DOHH2 (cell line): ENCODE measurements around the gene RBMXL3.
"Not testable (repeated sequence)": the region's sequence is repeated elsewhere in the genome, so short reads cannot be mapped to it uniquely, and the experiment has no call there.

ENCODE experiments used
- H3F3A ChIP-seq: fragments of 200-600 bp; sonication (generic), shearing (Covaris generic); 2 replicates; pipeline ENCODE4 v1.6.0; 2016; ENCODE audit warnings: antibody characterized with exemption, mild to moderate bottlenecking; ENCODE audit not compliant: control insufficient read depth, insufficient read depth
- H3K27ac ChIP-seq: fragments of 200-600 bp; sonication (generic); 2 replicates; pipeline ENCODE4 v1.5.1; 2014; ENCODE audit warnings: low read depth, mild to moderate bottlenecking, low read length, moderate library complexity
- H3K27me3 ChIP-seq: fragments of 200-600 bp; sonication (generic); 2 replicates; pipeline ENCODE4 v1.6.1; 2014; ENCODE audit warnings: mild to moderate bottlenecking, low read length, mixed read lengths; ENCODE audit not compliant: control insufficient read depth
- H3K36me3 ChIP-seq: fragments of 200-600 bp; sonication (generic); 2 replicates; pipeline ENCODE4 v1.6.1; 2014; ENCODE audit warnings: mild to moderate bottlenecking, low read length, moderate library complexity, mixed read lengths; ENCODE audit not compliant: control insufficient read depth
- H3K4me1 ChIP-seq: fragments of 200-600 bp; sonication (generic); 2 replicates; pipeline ENCODE4 v1.6.1; 2014; ENCODE audit warnings: mild to moderate bottlenecking, low read length, mixed read lengths; ENCODE audit not compliant: control insufficient read depth
- H3K4me2 ChIP-seq: fragments of 200-600 bp; sonication (generic); 2 replicates; pipeline ENCODE4 v1.6.0; 2014; ENCODE audit warnings: mild to moderate bottlenecking, low read length, moderate library complexity
- H3K4me3 ChIP-seq: fragments of 200-600 bp; sonication (generic); 2 replicates; pipeline ENCODE4 v1.5.1; 2014; ENCODE audit warnings: mild to moderate bottlenecking, low read length, mixed read lengths
- H3K79me2 ChIP-seq: fragments of 200-600 bp; sonication (generic); 2 replicates; pipeline ENCODE4 v1.6.1; 2014; ENCODE audit warnings: mild to moderate bottlenecking, low read length, mixed read lengths; ENCODE audit not compliant: control insufficient read depth
- H3K9me2 ChIP-seq: fragments of 200-600 bp; sonication (generic); replicated peaks from 2 replicates; pipeline ENCODE4 v1.6.1; 2014; ENCODE audit warnings: mild to moderate bottlenecking, low read length, mixed read lengths; ENCODE audit not compliant: control insufficient read depth
- H3K9me3 ChIP-seq: fragments of 200-600 bp; sonication (generic); 2 replicates; pipeline ENCODE4 v1.6.1; 2014; ENCODE audit warnings: antibody characterized with exemption, low read length, mixed read lengths; ENCODE audit not compliant: control insufficient read depth, insufficient read depth
- H4K20me1 ChIP-seq: fragments of 200-600 bp; sonication (generic); 2 replicates; pipeline ENCODE4 v1.6.0; 2014; ENCODE audit warnings: low read depth, mild to moderate bottlenecking, antibody characterized with exemption, low read length, moderate library complexity; ENCODE audit not compliant: control insufficient read depth, insufficient read depth
- EZH2phosphoT487 ChIP-seq: fragments of 200-600 bp; sonication (generic); IDR thresholded peaks from 2 replicates; pipeline ENCODE4 v1.6.1; 2017; ENCODE audit warnings: borderline replicate concordance, mild to moderate bottlenecking, antibody characterized with exemption, low read length, moderate library complexity, mixed read lengths
- TF ChIP-seq, protein P1 (sequence below): fragments of 200-600 bp; sonication (generic); IDR thresholded peaks from one replicate; pipeline ENCODE4 v1.5.1; 2014; ENCODE audit warnings: antibody characterized with exemption, mild to moderate bottlenecking, low read depth, low read length; ENCODE audit not compliant: poor library complexity, severe bottlenecking

RBMXL3 gene

GRCh38 chrX:115214605-115215004, 25.4 kb downstream of the RBMXL3 start:
- TF ChIP-seq, protein P1, sequence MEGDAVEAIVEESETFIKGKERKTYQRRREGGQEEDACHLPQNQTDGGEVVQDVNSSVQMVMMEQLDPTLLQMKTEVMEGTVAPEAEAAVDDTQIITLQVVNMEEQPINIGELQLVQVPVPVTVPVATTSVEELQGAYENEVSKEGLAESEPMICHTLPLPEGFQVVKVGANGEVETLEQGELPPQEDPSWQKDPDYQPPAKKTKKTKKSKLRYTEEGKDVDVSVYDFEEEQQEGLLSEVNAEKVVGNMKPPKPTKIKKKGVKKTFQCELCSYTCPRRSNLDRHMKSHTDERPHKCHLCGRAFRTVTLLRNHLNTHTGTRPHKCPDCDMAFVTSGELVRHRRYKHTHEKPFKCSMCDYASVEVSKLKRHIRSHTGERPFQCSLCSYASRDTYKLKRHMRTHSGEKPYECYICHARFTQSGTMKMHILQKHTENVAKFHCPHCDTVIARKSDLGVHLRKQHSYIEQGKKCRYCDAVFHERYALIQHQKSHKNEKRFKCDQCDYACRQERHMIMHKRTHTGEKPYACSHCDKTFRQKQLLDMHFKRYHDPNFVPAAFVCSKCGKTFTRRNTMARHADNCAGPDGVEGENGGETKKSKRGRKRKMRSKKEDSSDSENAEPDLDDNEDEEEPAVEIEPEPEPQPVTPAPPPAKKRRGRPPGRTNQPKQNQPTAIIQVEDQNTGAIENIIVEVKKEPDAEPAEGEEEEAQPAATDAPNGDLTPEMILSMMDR = no peak
- no peak for TF ChIP-seq EZH2phosphoT487
- no peaks in the 10 kb centered on the region for H3F3A ChIP-seq
- H3K4me2 ChIP-seq = no peak overlapping the region
- H3K79me2 ChIP-seq = no peaks in the 10 kb centered on the region
- H3K4me3 ChIP-seq = no peak overlapping the region
- no peaks in the 10 kb centered on the region for H4K20me1 ChIP-seq
- H3K4me1 ChIP-seq = no peaks in the 10 kb centered on the region
- no peaks in the 10 kb centered on the region for H3K27me3 ChIP-seq
- no peaks in the 10 kb centered on the region for H3K36me3 ChIP-seq
- no peaks in the 10 kb centered on the region for H3K9me2 ChIP-seq
- H3K9me3 ChIP-seq = no peaks in the 10 kb centered on the region
- H3K27ac ChIP-seq = no peak overlapping the region

DNA sequence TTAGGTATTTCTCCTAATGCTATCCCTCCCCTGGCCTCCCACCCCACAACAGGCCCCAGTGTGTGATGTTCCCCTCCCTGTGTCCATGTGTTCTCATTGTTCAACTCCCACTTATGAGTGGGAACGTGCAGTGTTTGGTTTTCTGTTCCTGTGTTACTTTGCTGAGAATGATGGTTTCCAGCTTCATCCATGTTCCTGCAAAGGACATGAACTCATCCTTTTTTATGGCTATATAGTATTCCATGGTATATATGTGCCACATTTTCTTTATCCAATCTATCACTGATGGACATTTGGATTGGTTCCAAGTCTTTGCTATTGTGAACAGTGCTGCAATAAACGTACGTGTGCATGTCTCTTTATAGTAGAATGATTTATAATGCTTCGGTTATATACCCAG, 28.1 kb downstream of the RBMXL3 start:
- not testable (repeated sequence) for H3K4me1 ChIP-seq, H3K79me2 ChIP-seq, H3K27me3 ChIP-seq, H4K20me1 ChIP-seq, H3K36me3 ChIP-seq, H3K4me2 ChIP-seq, H3K9me3 ChIP-seq, H3K27ac ChIP-seq, H3K9me2 ChIP-seq, H3K4me3 ChIP-seq, H3F3A ChIP-seq

GRCh38 chrX:115226929-115227328, 37.7 kb downstream of the RBMXL3 start:
- Histone ChIP-seq H3K27me3 (no peaks in the 10 kb centered on the region), H3K9me3 (no peaks in the 10 kb centered on the region), H3K4me3 (no peak overlapping the region), H3K79me2 (no peaks in the 10 kb centered on the region), H3K4me2 (no peak overlapping the region), H4K20me1 (no peaks in the 10 kb centered on the region), H3K36me3 (no peaks in the 10 kb centered on the region), H3K4me1 (no peaks in the 10 kb centered on the region), H3F3A (no peaks in the 10 kb centered on the region), H3K27ac (no peak overlapping the region), H3K9me2 (no peaks in the 10 kb centered on the region)
- TF ChIP-seq, protein P1 = no peak
- TF ChIP-seq EZH2phosphoT487 = no peak

GRCh38 chrX:115229337-115230003, 40.3 kb downstream of the RBMXL3 start:
- Histone ChIP-seq H3K36me3 (no peaks in the 10 kb centered on the region), H3K27me3 (no peaks in the 10 kb centered on the region), H3K4me3 (no peak overlapping the region), H3K27ac (no peak overlapping the region), H4K20me1 (no peaks in the 10 kb centered on the region), H3F3A (no peaks in the 10 kb centered on the region), H3K9me2 (no peaks in the 10 kb centered on the region), H3K4me2 (no peak overlapping the region), H3K79me2 (no peaks in the 10 kb centered on the region), H3K9me3 (no peaks in the 10 kb centered on the region), H3K4me1 (no peaks in the 10 kb centered on the region)
- TF ChIP-seq, protein P1 = no peak
- TF ChIP-seq EZH2phosphoT487 = no peak
